H1 (cell line): ENCODE data around the gene PPP1CB. TPM values are rescaled to one million over a fixed set of nuclear protein-coding genes. Genes with fewer than 3 reads are reported as not detected.
"Not testable (repeated sequence)": the region's sequence is repeated elsewhere in the genome, so short reads cannot be mapped to it uniquely, and the experiment has no call there.

Experiments
- CTCF ChIA-PET: fragments of 300-600 bp; sonication (Branson Sonifier 250); formaldehyde crosslinking; loops from one replicate; lab custom pipeline; 2021; ENCODE audit not compliant: partially characterized antibody; lab: Charles Lee
- POLR2A ChIA-PET: fragments of 300-600 bp; sonication (Branson Sonifier 250); formaldehyde crosslinking; loops from one replicate; lab custom pipeline; 2021; ENCODE audit warnings: inconsistent platforms; ENCODE audit not compliant: partially characterized antibody; lab: Charles Lee
- DNase-seq, 2 experiments: peaks; one replicate each; pipeline versions ENCODE4 v3.0.0 to v3.0.0-alpha.2; 2010 to 2022; ENCODE audit warnings: low spot score in 2 of 2, low read depth in 1 of 2, mixed read lengths in 1 of 2
- FAIRE-seq: peaks from 2 replicates; lab custom pipeline; 2011; peaks lifted over from hg19 to GRCh38; lab: Jason Lieb, UNC
- H2AFZ ChIP-seq: 2 replicates; pipeline ENCODE4 v1.8.1; 2012; ENCODE audit warnings: low read length, inconsistent platforms
- H2AK5ac ChIP-seq: 2 replicates; pipeline ENCODE4 v1.6.1; 2013; ENCODE audit warnings: low read depth, low read length
- H2BK120ac ChIP-seq: replicated peaks from 2 replicates; pipeline ENCODE3; 2013; ENCODE audit warnings: low read depth, low read length, inconsistent platforms
- H2BK12ac ChIP-seq: 2 replicates; pipeline ENCODE4 v1.6.1; 2013; ENCODE audit warnings: low read depth, low read length
- H2BK15ac ChIP-seq: 2 replicates; pipeline ENCODE4 v1.6.1; 2013; ENCODE audit warnings: low read length
- H2BK20ac ChIP-seq: 2 replicates; pipeline ENCODE4 v1.6.1; 2013; ENCODE audit warnings: low read length
- H2BK5ac ChIP-seq: 2 replicates; pipeline ENCODE4 v1.6.1; 2013; ENCODE audit warnings: low read depth, low read length
- H3K14ac ChIP-seq: 2 replicates; pipeline ENCODE4 v1.6.1; 2013; ENCODE audit warnings: inconsistent platforms; ENCODE audit not compliant: insufficient read length
- H3K18ac ChIP-seq: 2 replicates; pipeline ENCODE4 v1.6.1; 2013; ENCODE audit warnings: low read length; ENCODE audit errors: extremely low read depth
- H3K23ac ChIP-seq: 2 replicates; pipeline ENCODE4 v1.6.1; 2013; ENCODE audit warnings: inconsistent platforms; ENCODE audit not compliant: insufficient read length
- H3K23me2 ChIP-seq: 2 replicates; pipeline ENCODE4 v1.6.1; 2013; ENCODE audit warnings: low read depth, low read length
- H3K27ac ChIP-seq: 2 replicates; pipeline ENCODE4 v1.6.1; 2011; ENCODE audit warnings: low read depth, low read length, inconsistent platforms
- H3K27me3 ChIP-seq, 4 experiments: replicated peaks in 1 of 4; 1 replicate in 1 of 4; 2 replicates in 3 of 4; pipeline versions ENCODE4 v1.6.1 to v1.8.1; 2011 to 2013; ENCODE audit warnings: low read length in 3 of 4, mild to moderate bottlenecking in 3 of 4, inconsistent platforms in 2 of 4, mixed read lengths in 2 of 4, moderate library complexity in 1 of 4; ENCODE audit not compliant: control insufficient read depth in 3 of 4, insufficient read depth in 3 of 4; ENCODE audit errors: extremely low read depth in 1 of 4
- H3K36me3 ChIP-seq, 4 experiments: 2 replicates each; pipeline versions ENCODE4 v1.6.1 to v1.8.1; 2011 to 2013; ENCODE audit warnings: mild to moderate bottlenecking in 4 of 4, low read length in 3 of 4, moderate library complexity in 2 of 4, control low read depth in 1 of 4, inconsistent platforms in 1 of 4; ENCODE audit not compliant: insufficient read depth in 4 of 4, control insufficient read depth in 2 of 4
- H3K4ac ChIP-seq: replicated peaks from 2 replicates; pipeline ENCODE3; 2013; ENCODE audit warnings: low read length, low read depth, mixed read lengths, inconsistent platforms; ENCODE audit not compliant: insufficient read length
- H3K4me1 ChIP-seq, 4 experiments: replicated peaks in 1 of 4; 1 replicate in 1 of 4; 2 replicates in 3 of 4; pipeline versions ENCODE4 v1.6.1 to v1.8.1; 2011 to 2013; ENCODE audit warnings: low read length in 3 of 4, inconsistent platforms in 2 of 4, mixed read lengths in 1 of 4; ENCODE audit not compliant: insufficient read depth in 4 of 4, control insufficient read depth in 3 of 4
- H3K4me2 ChIP-seq, 2 experiments: 2 replicates each; pipeline versions ENCODE4 v1.6.1 to v1.8.1; 2011 to 2013; ENCODE audit warnings: low read depth in 2 of 2, low read length in 2 of 2, control low read depth in 1 of 2, inconsistent platforms in 1 of 2, mild to moderate bottlenecking in 1 of 2; ENCODE audit not compliant: insufficient read depth in 1 of 2
- H3K4me3 ChIP-seq, 4 experiments: fragments of 200-600, 300-600 bp in 1 of 4; sonication (generic), shearing (Covaris generic), sonication (Bioruptor Twin) in 1 of 4; 2 replicates each; pipeline versions ENCODE4 v1.5.1 to v1.8.1; 2011 to 2016; ENCODE audit warnings: low read length in 4 of 4, low read depth in 3 of 4, control low read depth in 2 of 4, inconsistent platforms in 2 of 4, mild to moderate bottlenecking in 2 of 4, mixed read lengths in 1 of 4, moderate library complexity in 1 of 4; ENCODE audit not compliant: insufficient read depth in 2 of 4; ENCODE audit errors: extremely low read depth in 1 of 4
- H3K56ac ChIP-seq: replicated peaks from 2 replicates; pipeline ENCODE3; 2013; ENCODE audit warnings: low read depth, mild to moderate bottlenecking, mixed read lengths, low read length, inconsistent platforms; ENCODE audit not compliant: insufficient read length
- H3K79me1 ChIP-seq: 2 replicates; pipeline ENCODE4 v1.6.1; 2013; ENCODE audit warnings: low read depth, low read length, control low read depth
- H3K79me2 ChIP-seq, 2 experiments: 2 replicates each; pipeline versions ENCODE4 v1.6.1 to v1.8.1; 2012 to 2013; ENCODE audit warnings: low read length in 2 of 2, mild to moderate bottlenecking in 2 of 2, inconsistent platforms in 1 of 2; ENCODE audit not compliant: insufficient read depth in 2 of 2, control insufficient read depth in 1 of 2
- H3K9ac ChIP-seq, 4 experiments: replicated peaks in 1 of 4; 1 replicate in 1 of 4; 2 replicates in 3 of 4; pipeline versions ENCODE4 v1.6.1 to v1.8.1; 2011 to 2013; ENCODE audit warnings: low read depth in 3 of 4, low read length in 3 of 4, control low read depth in 2 of 4, mild to moderate bottlenecking in 2 of 4, moderate library complexity in 2 of 4, inconsistent platforms in 1 of 4; ENCODE audit errors: extremely low read depth in 1 of 4
- H3K9me3 ChIP-seq, 2 experiments: 2 replicates each; pipeline versions ENCODE4 v1.6.1 to v1.8.1; 2012 to 2013; ENCODE audit warnings: mild to moderate bottlenecking in 2 of 2, moderate library complexity in 2 of 2, control low read depth in 1 of 2, inconsistent platforms in 1 of 2, low read depth in 1 of 2, low read length in 1 of 2, mixed read lengths in 1 of 2; ENCODE audit not compliant: insufficient read depth in 2 of 2
- H4K20me1 ChIP-seq, 2 experiments: replicated peaks in 1 of 2; 2 replicates each; pipeline versions ENCODE3 to v1.8.1; 2011 to 2013; ENCODE audit warnings: inconsistent platforms in 2 of 2, low read length in 2 of 2, mild to moderate bottlenecking in 1 of 2; ENCODE audit not compliant: insufficient read depth in 2 of 2, control insufficient read depth in 1 of 2
- H4K5ac ChIP-seq: 2 replicates; pipeline ENCODE4 v1.6.1; 2013; ENCODE audit warnings: low read length, low read depth, mixed read lengths, inconsistent platforms; ENCODE audit not compliant: insufficient read length
- H4K8ac ChIP-seq: 2 replicates; pipeline ENCODE4 v1.8.0; 2013; ENCODE audit warnings: mild to moderate bottlenecking, moderate library complexity, low read length, inconsistent platforms; ENCODE audit not compliant: insufficient read depth; ENCODE audit errors: extremely low read depth
- H4K91ac ChIP-seq: replicated peaks from 2 replicates; pipeline ENCODE3; 2013; ENCODE audit warnings: low read length, mixed read lengths, inconsistent platforms; ENCODE audit not compliant: insufficient read length
- WGBS, 2 experiments: shearing (Covaris generic) in 1 of 2; methylation state at CpG; one replicate each; pipeline versions ENCODE4 v1.1.6 to v1.1.7; 2013 to 2015; ENCODE audit warnings: low lambda C conversion rate in 2 of 2, mixed read lengths in 2 of 2, inconsistent platforms in 1 of 2, low coverage in 1 of 2, missing lambda C conversion rate in 1 of 2; ENCODE audit not compliant: insufficient replicate concordance in 2 of 2, insufficient coverage in 1 of 2, insufficient read length in 1 of 2; ENCODE audit errors: extremely low coverage in 1 of 2, missing lambda C conversion rate in 1 of 2; 5-methylcytosine and 5-hydroxymethylcytosine counted together
- polyA plus RNA-seq, 7 experiments: library from polyadenylated mRNA; depleted of rRNA in 3 of 7; stranded (reverse) in 5 of 7; unstranded in 2 of 7; fragments of >200 nt in 5 of 7; fragments of 200-250 nt in 2 of 7; gene quantifications; 1 replicate in 5 of 7; 2 replicates in 1 of 7; 4 replicates in 1 of 7; pipeline versions ENCODE4 v1.2.1 to v1.2.3, GENCODE V29; 2011 to 2013; ENCODE audit warnings: missing spikeins in 2 of 7, mixed read lengths in 2 of 7
- total RNA-seq: library from RNA; stranded (reverse); fragmentation: NEBNext Ultra II Directional; extraction: Animal tissue kit (Norgen Biotek cat#: 25700); gene quantifications from 2 replicates; pipeline ENCODE4 v1.2.1, GENCODE V29; 2021

The PPP1CB gene
- total and polyA plus RNA-seq, 2 of the 8 experiments (the other 6 are each of a cell fraction or from before 2014, with no cell fraction given) = 30.7 to 158 TPM

DNA sequence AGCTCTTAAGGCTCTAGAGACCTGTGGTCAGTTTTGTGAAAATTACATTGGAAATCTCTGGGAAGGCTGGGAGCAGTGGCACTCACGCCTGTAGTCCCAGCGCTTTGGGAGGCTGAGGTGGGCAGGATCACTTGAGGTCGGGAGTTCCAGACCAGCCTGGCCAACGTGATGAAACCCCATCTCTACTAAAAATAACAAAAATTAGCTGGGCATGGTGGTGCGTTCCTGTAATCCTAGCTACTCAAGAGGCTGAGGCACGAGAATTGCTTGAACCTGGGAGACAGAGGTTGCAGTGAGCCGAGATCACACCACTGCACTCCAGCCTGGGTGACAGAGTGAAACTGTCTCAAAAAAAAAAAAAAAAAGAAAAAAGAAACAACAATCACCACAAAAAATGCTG, 32.9 kb downstream of the PPP1CB start:
- DNase-seq, H3K4ac ChIP-seq, H3K4me1 ChIP-seq, H2BK15ac ChIP-seq, H3K14ac ChIP-seq, H3K23me2 ChIP-seq, H4K8ac ChIP-seq, H4K20me1 ChIP-seq, H3K27ac ChIP-seq, POLR2A ChIA-PET, H3K79me1 ChIP-seq, H3K4me2 ChIP-seq, H4K91ac ChIP-seq, H2BK20ac ChIP-seq, H2BK12ac ChIP-seq, FAIRE-seq, H2BK5ac ChIP-seq, H3K23ac ChIP-seq, H2AK5ac ChIP-seq, H3K27me3 ChIP-seq, H4K5ac ChIP-seq, H3K79me2 ChIP-seq, H3K9ac ChIP-seq, H3K9me3 ChIP-seq, H3K4me3 ChIP-seq, H3K56ac ChIP-seq, H2BK120ac ChIP-seq, H2AFZ ChIP-seq, H3K18ac ChIP-seq: not testable (repeated sequence)
- 95% methylated on average over 6 of the region's 7 CpGs; no CpG with 5 or more reads in 1 of the 2 experiments for WGBS, 2 experiments
- H3K36me3 ChIP-seq = peaks cover 8 to 75% (median 41%) of the 10 kb centered on the region in 4 experiments; a peak in 7 of 8 replicates
- CTCF ChIA-PET = interaction anchor here (0.8 to 1.3 kb wide), 2 partner anchors 9 kb away, joined by 3 to 4 read pairs; no protein-coding TSS in a partner anchor
